GM19372 (cell line): ENCODE results near the gene DNPH1.
A peak's percentile ranks its signal among the peaks of the same experiment; 100 is the strongest.

Source experiments
- ATAC-seq: cut with Tn5 transposase; IDR thresholded peaks from one replicate; pipeline ENCODE4 v1.9.1; 2021; ENCODE audit warnings: mild to moderate bottlenecking, low read depth, moderate library complexity; ENCODE audit not compliant: unreplicated experiment

Gene DNPH1

GRCh38 chr6:43264599-43265145, 35.4 kb upstream of the DNPH1 start:
- no peak for ATAC-seq

- peak; percentile 78 for ATAC-seq
Measured at GRCh38 chr6:43263314-43264178, 34.3 kb upstream of the DNPH1 start.

- no peak for ATAC-seq
Measured at GRCh38 chr6:43262780-43263313, 33.6 kb upstream of the DNPH1 start.

GRCh38 chr6:43262000-43262779, 32.9 kb upstream of the DNPH1 start:
- no peak for ATAC-seq

GRCh38 chr6:43261198-43261597, 31.9 kb upstream of the DNPH1 start:
- no peak for ATAC-seq

GRCh38 chr6:43260791-43261190, 31.5 kb upstream of the DNPH1 start:
- ATAC-seq = no peak

GRCh38 chr6:43258807-43259686, 29.8 kb upstream of the DNPH1 start:
- ATAC-seq = no peak

- ATAC-seq = no peak
Measured at GRCh38 chr6:43258180-43258579, 28.9 kb upstream of the DNPH1 start.

- ATAC-seq = no peak
Measured at GRCh38 chr6:43257367-43258145, 28.3 kb upstream of the DNPH1 start.

GRCh38 chr6:43256670-43257366, 27.5 kb upstream of the DNPH1 start:
- no peak for ATAC-seq

- no peak for ATAC-seq
Measured at GRCh38 chr6:43255408-43256054, 26.2 kb upstream of the DNPH1 start.

- ATAC-seq = no peak
Measured at GRCh38 chr6:43254846-43255245, 25.6 kb upstream of the DNPH1 start.

- no peak for ATAC-seq
Measured at GRCh38 chr6:43254138-43254817, 25.0 kb upstream of the DNPH1 start.

- no peak for ATAC-seq
Measured at GRCh38 chr6:43253401-43253800, 24.1 kb upstream of the DNPH1 start.

GRCh38 chr6:43250992-43251373, 21.7 kb upstream of the DNPH1 start:
- ATAC-seq = no peak

GRCh38 chr6:43248791-43249190, 19.5 kb upstream of the DNPH1 start:
- no peak for ATAC-seq

GRCh38 chr6:43248101-43248500, 18.8 kb upstream of the DNPH1 start:
- no peak for ATAC-seq
